IPS-15b (cell line): ENCODE results near the gene COG2.
"Not testable (repeated sequence)": the region's sequence is repeated elsewhere in the genome, so short reads cannot be mapped to it uniquely, and the experiment has no call there.

Source experiments
- H3K27me3 ChIP-seq: one replicate; pipeline ENCODE4 v1.6.1; 2013; ENCODE audit warnings: low read length; ENCODE audit not compliant: control insufficient read depth, insufficient read depth
- H3K36me3 ChIP-seq: one replicate; pipeline ENCODE4 v1.6.1; 2013; ENCODE audit warnings: low read length; ENCODE audit not compliant: control insufficient read depth, insufficient read depth
- H3K4me1 ChIP-seq: one replicate; pipeline ENCODE4 v1.6.1; 2013; ENCODE audit warnings: mild to moderate bottlenecking, low read length; ENCODE audit not compliant: control insufficient read depth, insufficient read depth
- H3K4me3 ChIP-seq: one replicate; pipeline ENCODE4 v1.5.1; 2013; ENCODE audit warnings: low read depth, low read length
- H3K9ac ChIP-seq: one replicate; pipeline ENCODE4 v1.6.1; 2013; ENCODE audit warnings: low read depth, mild to moderate bottlenecking, low read length
- H3K9me3 ChIP-seq: one replicate; pipeline ENCODE4 v1.6.1; 2013; ENCODE audit warnings: mild to moderate bottlenecking, low read length; ENCODE audit not compliant: control insufficient read depth, insufficient read depth

Gene COG2

GRCh38 chr1:230713138-230713537, 70.9 kb downstream of the COG2 start:
- no peak overlapping the region for H3K4me3 ChIP-seq
- no peaks in the 10 kb centered on the region for H3K4me1 ChIP-seq
- H3K9me3 ChIP-seq: no peaks in the 10 kb centered on the region
- no peak overlapping the region for H3K9ac ChIP-seq
- no peaks in the 10 kb centered on the region for H3K36me3 ChIP-seq
- no peaks in the 10 kb centered on the region for H3K27me3 ChIP-seq

- no peaks in the 10 kb centered on the region for H3K4me1 ChIP-seq
- no peaks in the 10 kb centered on the region for H3K36me3 ChIP-seq
- no peaks in the 10 kb centered on the region for H3K27me3 ChIP-seq
- H3K4me3 ChIP-seq: no peak overlapping the region
- no peak overlapping the region for H3K9ac ChIP-seq
- H3K9me3 ChIP-seq: no peaks in the 10 kb centered on the region
Measured at GRCh38 chr1:230713547-230713914, 71.2 kb downstream of the COG2 start.

GRCh38 chr1:230713915-230714764, 71.9 kb downstream of the COG2 start, which contains the start of gene AGT:
AGT (minus strand) TSS chr1:230714122; CDS start chr1:230710823, 3,299 bp downstream.
- H3K9ac ChIP-seq: no peak within 1 kb of the TSS
- no peak within 1 kb of the TSS for H3K4me3 ChIP-seq
- H3K4me1 ChIP-seq: no peaks in the 10 kb centered on the region
- no peaks in the 10 kb centered on the region for H3K36me3 ChIP-seq
- H3K27me3 ChIP-seq: no peaks in the 10 kb centered on the region
- H3K9me3 ChIP-seq: no peaks in the 10 kb centered on the region

- Histone ChIP-seq H3K27me3 (no peaks in the 10 kb centered on the region), H3K9ac (no peak overlapping the region), H3K4me3 (no peak overlapping the region), H3K9me3 (no peaks in the 10 kb centered on the region), H3K4me1 (no peaks in the 10 kb centered on the region), H3K36me3 (no peaks in the 10 kb centered on the region)
Measured at GRCh38 chr1:230715510-230715909, 73.2 kb downstream of the COG2 start.

GRCh38 chr1:230716453-230716852, 74.2 kb downstream of the COG2 start:
- not testable (repeated sequence) for H3K9ac ChIP-seq, H3K4me1 ChIP-seq, H3K9me3 ChIP-seq, H3K36me3 ChIP-seq, H3K4me3 ChIP-seq, H3K27me3 ChIP-seq

GRCh38 chr1:230717251-230717650, 75.0 kb downstream of the COG2 start:
- Histone ChIP-seq H3K4me1 (no peaks in the 10 kb centered on the region), H3K9ac (no peak overlapping the region), H3K36me3 (no peaks in the 10 kb centered on the region), H3K4me3 (no peak overlapping the region), H3K27me3 (no peaks in the 10 kb centered on the region), H3K9me3 (no peaks in the 10 kb centered on the region)

GRCh38 chr1:230721849-230722522, 79.7 kb downstream of the COG2 start:
- not testable (repeated sequence) for H3K27me3 ChIP-seq, H3K9me3 ChIP-seq, H3K4me1 ChIP-seq, H3K36me3 ChIP-seq, H3K4me3 ChIP-seq, H3K9ac ChIP-seq

- H3K9me3 ChIP-seq: no peaks in the 10 kb centered on the region
- H3K9ac ChIP-seq: no peak overlapping the region
- no peaks in the 10 kb centered on the region for H3K36me3 ChIP-seq
- no peak overlapping the region for H3K4me3 ChIP-seq
- no peaks in the 10 kb centered on the region for H3K27me3 ChIP-seq
- peaks cover 3% of the 10 kb centered on the region for H3K4me1 ChIP-seq
Measured at GRCh38 chr1:230725256-230726012, 83.2 kb downstream of the COG2 start.

- Histone ChIP-seq H3K36me3 (no peaks in the 10 kb centered on the region), H3K4me3 (no peak overlapping the region), H3K9me3 (no peaks in the 10 kb centered on the region), H3K27me3 (no peaks in the 10 kb centered on the region), H3K9ac (no peak overlapping the region), H3K4me1 (peaks cover 3% of the 10 kb centered on the region)
Measured at GRCh38 chr1:230728710-230729392, 86.6 kb downstream of the COG2 start.

- H3K9me3 ChIP-seq: no peaks in the 10 kb centered on the region
- no peak overlapping the region for H3K4me3 ChIP-seq
- H3K4me1 ChIP-seq: peaks cover 3% of the 10 kb centered on the region
- H3K27me3 ChIP-seq: no peaks in the 10 kb centered on the region
- no peak overlapping the region for H3K9ac ChIP-seq
- H3K36me3 ChIP-seq: no peaks in the 10 kb centered on the region
Measured at GRCh38 chr1:230730977-230731376, 88.7 kb downstream of the COG2 start.

- Histone ChIP-seq H3K4me3 (no peak overlapping the region), H3K4me1 (no peaks in the 10 kb centered on the region), H3K9ac (no peak overlapping the region), H3K9me3 (no peaks in the 10 kb centered on the region), H3K36me3 (no peaks in the 10 kb centered on the region), H3K27me3 (no peaks in the 10 kb centered on the region)
Measured at GRCh38 chr1:230735447-230735846, 93.2 kb downstream of the COG2 start.
